ENCODE data around the gene RIPK4. TPM values are rescaled to one million over a fixed set of nuclear protein-coding genes. Genes with fewer than 3 reads are reported as not detected.

Gene RIPK4
- total and polyA plus RNA-seq, 7 donors = 0.01 TPM; not detected in 6

GRCh38 chr21:41759214-41759840 is 7.5 kb downstream of the RIPK4 start:
- 63 to 66% (median 64%) methylated on average over 11 of the region's 11 CpGs for WGBS, 3 donors
- no peaks in the 10 kb centered on the region for H3K4me1 ChIP-seq
- H3K36me3 ChIP-seq (ENCODE audit: insufficient read depth in 1 of 2, low read depth in 1 of 2) = no peaks in the 10 kb centered on the region
- H3K27me3 ChIP-seq (ENCODE audit: insufficient read depth in 3 of 3, low read length in 2 of 3) = peaks cover 0 to 51% (median 6%) of the 10 kb centered on the region in 3 donors
- DNase-seq (no peak), ATAC-seq (no peak)
- no peak for TF ChIP-seq CTCF (IDR thresholded peaks at IDR 0.05)
- H3K4me3 ChIP-seq = no peak overlapping the region
- H3K9me3 ChIP-seq = no peaks in the 10 kb centered on the region
- no peak overlapping the region for H3K27ac ChIP-seq
- intact Hi-C loops (cut with DNase I) = no loop called here

GRCh38 chr21:41758550-41758949 is 8.3 kb downstream of the RIPK4 start:
- WGBS, 3 donors = 84 to 87% (median 84%) methylated on average over 5 of the region's 5 CpGs
- no peak for DNase-seq
- peaks cover 0 to 45% (median 8%) of the 10 kb centered on the region in 3 donors for H3K27me3 ChIP-seq (ENCODE audit: insufficient read depth in 3 of 3, low read length in 2 of 3)
- H3K4me1 ChIP-seq = no peaks in the 10 kb centered on the region
- no peak for ATAC-seq
- no peak overlapping the region for H3K4me3 ChIP-seq
- H3K36me3 ChIP-seq (ENCODE audit: insufficient read depth in 1 of 2, low read depth in 1 of 2) = no peaks in the 10 kb centered on the region
- intact Hi-C loops (cut with DNase I) = no loop called here
- H3K9me3 ChIP-seq = no peaks in the 10 kb centered on the region
- no peak overlapping the region for H3K27ac ChIP-seq
- TF ChIP-seq CTCF (IDR thresholded peaks at IDR 0.05) = no peak

GRCh38 chr21:41755934-41756773 is 10.7 kb downstream of the RIPK4 start:
- DNase-seq (no peak), ATAC-seq (no peak)
- TF ChIP-seq CTCF (IDR thresholded peaks at IDR 0.05) = no peak
- Histone ChIP-seq H3K27ac (no peak overlapping the region), H3K36me3 (ENCODE audit: insufficient read depth in 1 of 2, low read depth in 1 of 2) (no peaks in the 10 kb centered on the region), H3K4me3 (no peak overlapping the region), H3K4me1 (no peaks in the 10 kb centered on the region), H3K27me3 (ENCODE audit: insufficient read depth in 3 of 3, low read length in 2 of 3) (peaks cover 0 to 27% (median 4%) of the 10 kb centered on the region in 3 donors), H3K9me3 (no peaks in the 10 kb centered on the region)
- intact Hi-C loops (cut with DNase I) = no loop called here
- 95% methylated on average over 33 of the region's 33 CpGs for WGBS, 3 donors

GRCh38 chr21:41755258-41755933 is 11.5 kb downstream of the RIPK4 start:
- Histone ChIP-seq H3K27me3 (ENCODE audit: insufficient read depth in 3 of 3, low read length in 2 of 3) (peaks cover 0 to 23% (median 4%) of the 10 kb centered on the region in 3 donors), H3K4me3 (no peak overlapping the region), H3K4me1 (no peaks in the 10 kb centered on the region), H3K36me3 (ENCODE audit: insufficient read depth in 1 of 2, low read depth in 1 of 2) (no peaks in the 10 kb centered on the region), H3K9me3 (no peaks in the 10 kb centered on the region), H3K27ac (no peak overlapping the region)
- TF ChIP-seq CTCF (IDR thresholded peaks at IDR 0.05) = no peak
- WGBS, 3 donors = 92 to 94% (median 94%) methylated on average over 23 of the region's 23 CpGs
- intact Hi-C loops (cut with DNase I) = no loop called here
- DNase-seq = no peak
- ATAC-seq = no peak

Data from psoas muscle (tissue), 8 donors.